Measurements from ENCODE around the gene AGAP2. TPM values are rescaled to one million over a fixed set of nuclear protein-coding genes. Genes with fewer than 3 reads are reported as not detected.

The AGAP2 gene
- total and polyA plus RNA-seq, 2 of the 13 experiments (the other 11 are each of a cell fraction or from before 2014, with no cell fraction given), result 0.38 to 0.45 TPM

DNA sequence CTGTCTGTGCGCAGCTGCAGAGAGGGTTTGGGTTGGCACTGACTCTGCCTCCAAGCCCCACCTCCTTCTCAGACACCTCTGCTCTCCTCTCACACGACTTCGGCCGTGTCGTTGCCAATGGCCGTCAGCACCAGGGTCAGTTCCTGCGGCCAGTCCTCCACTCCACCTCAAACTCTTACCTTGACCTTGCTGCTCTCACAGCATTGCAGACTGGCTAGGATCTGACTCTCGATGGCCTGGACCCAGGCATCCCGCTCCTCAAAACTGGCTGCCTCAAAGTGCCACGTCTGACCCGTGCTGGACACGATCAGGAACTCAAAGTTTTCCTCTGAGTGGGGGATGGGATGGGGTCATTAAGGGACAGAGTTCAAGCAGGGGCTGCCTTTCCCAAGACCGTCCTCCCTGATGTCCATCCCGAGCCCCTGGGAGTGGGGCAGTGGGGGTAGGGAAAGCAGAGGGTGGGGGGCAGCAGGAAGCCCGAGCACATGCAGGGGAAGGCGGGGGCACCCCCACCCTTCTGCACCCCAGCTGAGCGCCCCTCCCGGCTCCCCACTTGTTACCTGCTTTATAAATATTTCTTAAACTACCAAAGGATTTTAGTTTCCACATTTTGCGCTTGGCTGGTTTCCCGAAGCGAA is 10.7 kb downstream of the AGAP2 start:
- H3K36me3 ChIP-seq (replicated peaks in 1 of 2; ENCODE audit: control insufficient read depth in 1 of 2, insufficient read depth in 2 of 2, low read length in 2 of 2), result no peaks in the 10 kb centered on the region
- H3K4me3 ChIP-seq (replicated peaks in 1 of 3; ENCODE audit: insufficient read depth in 1 of 3, low read depth in 2 of 3, low read length in 3 of 3), result no peak overlapping the region
- H2AFZ ChIP-seq (ENCODE audit: low read length), result no peak overlapping the region
- no peaks in the 10 kb centered on the region for H3K79me2 ChIP-seq (ENCODE audit: insufficient read depth, low read length)
- H4K20me1 ChIP-seq (ENCODE audit: insufficient read depth, low read length), result no peaks in the 10 kb centered on the region
- FAIRE-seq, result no peak
- no peak overlapping the region for H3K4me2 ChIP-seq (ENCODE audit: low read depth, low read length)
- H3K9ac ChIP-seq (ENCODE audit: insufficient read depth, low read depth, low read length), result no peak overlapping the region
- 0 out of 2 replicates have a peak, but pooled peaks cover 4% of the 10 kb centered on the region for H3K4me1 ChIP-seq (ENCODE audit: insufficient read depth, low read length)
- ChIA-PET POLR2A (no interaction called here), CTCF (ENCODE audit: low intra/inter-chr PET ratio, low total read pairs) (no interaction called here)
- no TSS peak for BruUV-seq (replicated peaks)
- intact Hi-C loops (cut with micrococcal nuclease; ENCODE audit: unreplicated experiment) (no loop called here), in situ Hi-C loops (cut with HindIII; ENCODE audit: extremely low pct_ligation_motif_present, low pct_unique_long_range_greater_than_20kb) (no loop called here)
- H3K27me3 ChIP-seq (ENCODE audit: control insufficient read depth in 1 of 2, insufficient read depth in 2 of 2, low read length in 2 of 2), result peaks cover 2 to 33% of the 10 kb centered on the region in 2 experiments; a peak in 4 of 5 replicates
- ATAC-seq, result no peak
- no peaks in the 10 kb centered on the region for H3K9me3 ChIP-seq (ENCODE audit: low read length)
- WGBS (ENCODE audit: low lambda C conversion rate), result 67% methylated on average over 17 of the region's 21 CpGs
- no peak for DNase-seq (ENCODE audit: low spot score)
- H3K27ac ChIP-seq (ENCODE audit: extremely low read length, insufficient read depth, low read length), result no peak overlapping the region
- TF ChIP-seq, protein P1, sequence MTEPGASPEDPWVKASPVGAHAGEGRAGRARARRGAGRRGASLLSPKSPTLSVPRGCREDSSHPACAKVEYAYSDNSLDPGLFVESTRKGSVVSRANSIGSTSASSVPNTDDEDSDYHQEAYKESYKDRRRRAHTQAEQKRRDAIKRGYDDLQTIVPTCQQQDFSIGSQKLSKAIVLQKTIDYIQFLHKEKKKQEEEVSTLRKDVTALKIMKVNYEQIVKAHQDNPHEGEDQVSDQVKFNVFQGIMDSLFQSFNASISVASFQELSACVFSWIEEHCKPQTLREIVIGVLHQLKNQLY (CRISPR knock-in tag; IDR thresholded peaks at IDR 0.05), result no peak
- TF ChIP-seq SSRP1 (CRISPR knock-in tag; IDR thresholded peaks at IDR 0.05) (no peak), ZMYM2 (CRISPR knock-in tag; IDR thresholded peaks at IDR 0.05) (no peak), SP1 (IDR thresholded peaks at IDR 0.05) (no peak), SP1 (CRISPR knock-in tag; IDR thresholded peaks at IDR 0.05) (no peak), FOSL2 (CRISPR knock-in tag; IDR thresholded peaks at IDR 0.05) (no peak), MIER2 (CRISPR knock-in tag; IDR thresholded peaks at IDR 0.05) (peak; percentile 87), ZNF644 (CRISPR knock-in tag; IDR thresholded peaks at IDR 0.05; ENCODE audit: low read depth) (no peak), RAD21 (CRISPR knock-in tag; IDR thresholded peaks at IDR 0.05) (no peak), REXO4 (CRISPR knock-in tag; IDR thresholded peaks at IDR 0.05; ENCODE audit: borderline replicate concordance) (no peak), SATB2 (CRISPR knock-in tag; IDR thresholded peaks at IDR 0.05) (no peak), CENPT (CRISPR knock-in tag; IDR thresholded peaks at IDR 0.05; ENCODE audit: low read depth) (no peak), ZZZ3 (CRISPR knock-in tag; IDR thresholded peaks at IDR 0.05; ENCODE audit: borderline replicate concordance) (no peak), HOXD1 (CRISPR knock-in tag; IDR thresholded peaks at IDR 0.05) (no peak), ZNF652 (CRISPR knock-in tag; IDR thresholded peaks at IDR 0.05; ENCODE audit: borderline replicate concordance, low read depth) (no peak)
- TF ChIP-seq, protein P2, sequence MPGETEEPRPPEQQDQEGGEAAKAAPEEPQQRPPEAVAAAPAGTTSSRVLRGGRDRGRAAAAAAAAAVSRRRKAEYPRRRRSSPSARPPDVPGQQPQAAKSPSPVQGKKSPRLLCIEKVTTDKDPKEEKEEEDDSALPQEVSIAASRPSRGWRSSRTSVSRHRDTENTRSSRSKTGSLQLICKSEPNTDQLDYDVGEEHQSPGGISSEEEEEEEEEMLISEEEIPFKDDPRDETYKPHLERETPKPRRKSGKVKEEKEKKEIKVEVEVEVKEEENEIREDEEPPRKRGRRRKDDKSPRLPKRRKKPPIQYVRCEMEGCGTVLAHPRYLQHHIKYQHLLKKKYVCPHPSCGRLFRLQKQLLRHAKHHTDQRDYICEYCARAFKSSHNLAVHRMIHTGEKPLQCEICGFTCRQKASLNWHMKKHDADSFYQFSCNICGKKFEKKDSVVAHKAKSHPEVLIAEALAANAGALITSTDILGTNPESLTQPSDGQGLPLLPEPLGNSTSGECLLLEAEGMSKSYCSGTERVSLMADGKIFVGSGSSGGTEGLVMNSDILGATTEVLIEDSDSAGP (CRISPR knock-in tag; IDR thresholded peaks at IDR 0.05; ENCODE audit: borderline replicate concordance), result 0 out of 2 replicates have a peak, but pooled peaks have one; percentile 16
- TF ChIP-seq, protein P3, sequence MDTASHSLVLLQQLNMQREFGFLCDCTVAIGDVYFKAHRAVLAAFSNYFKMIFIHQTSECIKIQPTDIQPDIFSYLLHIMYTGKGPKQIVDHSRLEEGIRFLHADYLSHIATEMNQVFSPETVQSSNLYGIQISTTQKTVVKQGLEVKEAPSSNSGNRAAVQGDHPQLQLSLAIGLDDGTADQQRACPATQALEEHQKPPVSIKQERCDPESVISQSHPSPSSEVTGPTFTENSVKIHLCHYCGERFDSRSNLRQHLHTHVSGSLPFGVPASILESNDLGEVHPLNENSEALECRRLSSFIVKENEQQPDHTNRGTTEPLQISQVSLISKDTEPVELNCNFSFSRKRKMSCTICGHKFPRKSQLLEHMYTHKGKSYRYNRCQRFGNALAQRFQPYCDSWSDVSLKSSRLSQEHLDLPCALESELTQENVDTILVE (CRISPR knock-in tag; IDR thresholded peaks at IDR 0.05), result no peak
- TF ChIP-seq, protein P4, sequence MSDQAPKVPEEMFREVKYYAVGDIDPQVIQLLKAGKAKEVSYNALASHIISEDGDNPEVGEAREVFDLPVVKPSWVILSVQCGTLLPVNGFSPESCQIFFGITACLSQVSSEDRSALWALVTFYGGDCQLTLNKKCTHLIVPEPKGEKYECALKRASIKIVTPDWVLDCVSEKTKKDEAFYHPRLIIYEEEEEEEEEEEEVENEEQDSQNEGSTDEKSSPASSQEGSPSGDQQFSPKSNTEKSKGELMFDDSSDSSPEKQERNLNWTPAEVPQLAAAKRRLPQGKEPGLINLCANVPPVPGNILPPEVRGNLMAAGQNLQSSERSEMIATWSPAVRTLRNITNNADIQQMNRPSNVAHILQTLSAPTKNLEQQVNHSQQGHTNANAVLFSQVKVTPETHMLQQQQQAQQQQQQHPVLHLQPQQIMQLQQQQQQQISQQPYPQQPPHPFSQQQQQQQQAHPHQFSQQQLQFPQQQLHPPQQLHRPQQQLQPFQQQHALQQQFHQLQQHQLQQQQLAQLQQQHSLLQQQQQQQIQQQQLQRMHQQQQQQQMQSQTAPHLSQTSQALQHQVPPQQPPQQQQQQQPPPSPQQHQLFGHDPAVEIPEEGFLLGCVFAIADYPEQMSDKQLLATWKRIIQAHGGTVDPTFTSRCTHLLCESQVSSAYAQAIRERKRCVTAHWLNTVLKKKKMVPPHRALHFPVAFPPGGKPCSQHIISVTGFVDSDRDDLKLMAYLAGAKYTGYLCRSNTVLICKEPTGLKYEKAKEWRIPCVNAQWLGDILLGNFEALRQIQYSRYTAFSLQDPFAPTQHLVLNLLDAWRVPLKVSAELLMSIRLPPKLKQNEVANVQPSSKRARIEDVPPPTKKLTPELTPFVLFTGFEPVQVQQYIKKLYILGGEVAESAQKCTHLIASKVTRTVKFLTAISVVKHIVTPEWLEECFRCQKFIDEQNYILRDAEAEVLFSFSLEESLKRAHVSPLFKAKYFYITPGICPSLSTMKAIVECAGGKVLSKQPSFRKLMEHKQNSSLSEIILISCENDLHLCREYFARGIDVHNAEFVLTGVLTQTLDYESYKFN (CRISPR knock-in tag; conservative IDR thresholded peaks at IDR 0.05), result no peak
